ENCODE data around the gene GPBAR1. TPM values are rescaled to one million over a fixed set of nuclear protein-coding genes. Genes with fewer than 3 reads are reported as not detected.

The GPBAR1 gene
- total RNA-seq, 1 experiment from 2014 or later = 0.30 TPM

GRCh38 chr2:218276986-218277755 lies 16.4 kb downstream of the GPBAR1 start:
- H3K36me3 ChIP-seq (ENCODE audit: insufficient read depth, low read length, poor library complexity, severe bottlenecking) = peaks cover 35% of the 10 kb centered on the region

GRCh38 chr2:218277921-218278320 lies 17.1 kb downstream of the GPBAR1 start:
- intact Hi-C loops (cut with micrococcal nuclease; ENCODE audit: unreplicated experiment) = no loop called here
- H3K4me1 ChIP-seq (ENCODE audit: insufficient read depth, low read length, poor library complexity, severe bottlenecking) = peaks cover 3% of the 10 kb centered on the region
- H3K4me3 ChIP-seq (ENCODE audit: low read depth, low read length, poor library complexity, severe bottlenecking) = no peak overlapping the region
- no peaks in the 10 kb centered on the region for H3K9me3 ChIP-seq (ENCODE audit: low read depth, low read length, poor library complexity, severe bottlenecking)
- BruUV-seq (replicated peaks) = no TSS peak
- ChIA-PET POLR2A (ENCODE audit: low non-redundant PET) (no interaction called here), CTCF (no interaction called here)
- H3K27me3 ChIP-seq (replicated peaks; ENCODE audit: insufficient read depth, low read depth, low read length, poor library complexity) = no peaks in the 10 kb centered on the region
- H3K36me3 ChIP-seq (ENCODE audit: insufficient read depth, low read length, poor library complexity, severe bottlenecking) = peaks cover 35% of the 10 kb centered on the region
- no peak for TF ChIP-seq CTCF (conservative IDR thresholded peaks at IDR 0.05; ENCODE audit: low read depth, low read length)
- no peak for TF ChIP-seq EZH2 (IDR thresholded peaks at IDR 0.05; ENCODE audit: borderline replicate concordance, low read depth, low read length, poor library complexity, severe bottlenecking)
- no peak overlapping the region for H3K27ac ChIP-seq (ENCODE audit: low read depth, low read length, poor library complexity, severe bottlenecking)
- no peak for DNase-seq (ENCODE audit: low spot score)

More at GRCh38 chr2:218276986-218277755, 16.4 kb downstream of the GPBAR1 start:
- no TSS peak for BruUV-seq (replicated peaks)
- no peak for DNase-seq (ENCODE audit: low spot score)
- intact Hi-C loops (cut with micrococcal nuclease; ENCODE audit: unreplicated experiment) = no loop called here
- H3K27ac ChIP-seq (ENCODE audit: low read depth, low read length, poor library complexity, severe bottlenecking) = no peak overlapping the region
- ChIA-PET CTCF (interaction anchor here (0.9 kb wide), 1 partner anchor 85 kb away, joined by 3 read pairs; no protein-coding TSS in a partner anchor), POLR2A (ENCODE audit: low non-redundant PET) (no interaction called here)
- H3K4me3 ChIP-seq (ENCODE audit: low read depth, low read length, poor library complexity, severe bottlenecking) = no peak overlapping the region
- H3K27me3 ChIP-seq (replicated peaks; ENCODE audit: insufficient read depth, low read depth, low read length, poor library complexity) = no peaks in the 10 kb centered on the region
- peaks cover 9% of the 10 kb centered on the region for H3K4me1 ChIP-seq (ENCODE audit: insufficient read depth, low read length, poor library complexity, severe bottlenecking)
- TF ChIP-seq CTCF (conservative IDR thresholded peaks at IDR 0.05; ENCODE audit: low read depth, low read length) (no peak), EZH2 (IDR thresholded peaks at IDR 0.05; ENCODE audit: borderline replicate concordance, low read depth, low read length, poor library complexity, severe bottlenecking) (no peak)
- H3K9me3 ChIP-seq (ENCODE audit: low read depth, low read length, poor library complexity, severe bottlenecking) = no peaks in the 10 kb centered on the region

GRCh38 chr2:218278531-218279360 lies 17.9 kb downstream of the GPBAR1 start:
- ChIA-PET CTCF (no interaction called here), POLR2A (ENCODE audit: low non-redundant PET) (no interaction called here)
- no peak overlapping the region for H3K4me3 ChIP-seq (ENCODE audit: low read depth, low read length, poor library complexity, severe bottlenecking)
- no peaks in the 10 kb centered on the region for H3K9me3 ChIP-seq (ENCODE audit: low read depth, low read length, poor library complexity, severe bottlenecking)
- no peaks in the 10 kb centered on the region for H3K4me1 ChIP-seq (ENCODE audit: insufficient read depth, low read length, poor library complexity, severe bottlenecking)
- intact Hi-C loops (cut with micrococcal nuclease; ENCODE audit: unreplicated experiment) = no loop called here
- H3K27me3 ChIP-seq (replicated peaks; ENCODE audit: insufficient read depth, low read depth, low read length, poor library complexity) = no peaks in the 10 kb centered on the region
- no TSS peak for BruUV-seq (replicated peaks)
- no peak overlapping the region for H3K27ac ChIP-seq (ENCODE audit: low read depth, low read length, poor library complexity, severe bottlenecking)
- no peak for TF ChIP-seq EZH2 (IDR thresholded peaks at IDR 0.05; ENCODE audit: borderline replicate concordance, low read depth, low read length, poor library complexity, severe bottlenecking)
- no peak for TF ChIP-seq CTCF (conservative IDR thresholded peaks at IDR 0.05; ENCODE audit: low read depth, low read length)
- no peak for DNase-seq (ENCODE audit: low spot score)
- H3K36me3 ChIP-seq (ENCODE audit: insufficient read depth, low read length, poor library complexity, severe bottlenecking) = peaks cover 33% of the 10 kb centered on the region

Measured in A673 (cell line).